HCT116 (cell line): Measurements from ENCODE around the gene HPCAL4. TPM values are rescaled to one million over a fixed set of nuclear protein-coding genes. Genes with fewer than 3 reads are reported as not detected.

Experiments
- ATAC-seq: fragments of 200-7000 bp; cut with Tn5 transposase; 2 replicates; pipeline ENCODE4 v1.9.1; 2020; ENCODE audit warnings: mild to moderate bottlenecking, moderate library complexity
- BruUV-seq: library from RNA; stranded (reverse); fragments of 400-500 nt; replicated peaks from 2 replicates; lab custom pipeline; 2021; lab: Mats Ljungman, UMichigan
- CTCF ChIA-PET: fragments of 300-600 bp; sonication (Branson Sonifier 250); formaldehyde crosslinking; loops from one replicate; lab custom pipeline; 2021; ENCODE audit warnings: antibody characterized with exemption; lab: Charles Lee
- POLR2A ChIA-PET: fragments of 300-600, 350-600 bp; sonication (Branson Sonifier 250); formaldehyde crosslinking; loops from one replicate; lab custom pipeline; 2021; ENCODE audit warnings: antibody characterized with exemption; lab: Charles Lee
- RAD21 ChIA-PET, 2 experiments: fragments of 300-600 bp; sonication (Branson Sonifier 250); formaldehyde crosslinking; loops; one replicate each; lab custom pipeline; 2023; ENCODE audit warnings: low total read pairs in 2 of 2; ENCODE audit not compliant: uncharacterized antibody in 2 of 2, unreplicated experiment in 2 of 2, low non-redundant PET in 1 of 2; lab: Charles Lee
- DNase-seq: peaks from one replicate; pipeline ENCODE4 v3.0.0-alpha.2; 2010; ENCODE audit warnings: low read depth, low spot score
- H2AFZ ChIP-seq: fragments of 200-600 bp; shearing (Covaris generic), sonication (generic); 2 replicates; pipeline ENCODE4 v1.6.1; 2017; ENCODE audit warnings: low read depth, mixed run types, mixed read lengths, antibody characterized with exemption, low read length; ENCODE audit not compliant: poor library complexity, severe bottlenecking
- H3K27ac ChIP-seq: 2 replicates; pipeline ENCODE4 v1.5.1; 2012; ENCODE audit warnings: low read depth, low read length
- H3K27me3 ChIP-seq: fragments of 200-600 bp; sonication (generic); 2 replicates; pipeline ENCODE4 v1.6.1; 2016; ENCODE audit warnings: mixed run types, low read length, mixed read lengths; ENCODE audit not compliant: insufficient read depth
- H3K36me3 ChIP-seq, 2 experiments: fragments of 200-500 bp in 1 of 2; fragments of 200-600 bp in 1 of 2; sonication (Bioruptor generic) in 1 of 2; sonication (generic) in 1 of 2; 2 replicates each; pipeline versions ENCODE4 v1.5.1 to v1.6.1; 2014 to 2016; ENCODE audit warnings: low read length in 2 of 2, inconsistent platforms in 1 of 2, mixed read lengths in 1 of 2, mixed run types in 1 of 2; ENCODE audit not compliant: insufficient read depth in 2 of 2, control insufficient read depth in 1 of 2
- H3K4me1 ChIP-seq, 2 experiments: fragments of 200-600 bp in 1 of 2; sonication (generic) in 1 of 2; 2 replicates each; pipeline versions ENCODE4 v1.5.1 to v1.6.1; 2012 to 2017; ENCODE audit warnings: low read length in 2 of 2, inconsistent platforms in 1 of 2, mild to moderate bottlenecking in 1 of 2, mixed read lengths in 1 of 2, mixed run types in 1 of 2, moderate library complexity in 1 of 2; ENCODE audit not compliant: insufficient read depth in 2 of 2, control insufficient read depth in 1 of 2
- H3K4me2 ChIP-seq: fragments of 200-600 bp; sonication (generic); 2 replicates; pipeline ENCODE4 v1.6.1; 2017; ENCODE audit warnings: mixed run types, low read length, mixed read lengths
- H3K4me3 ChIP-seq, 2 experiments: fragments of 200-600 bp in 1 of 2; sonication (generic) in 1 of 2; replicated peaks in 1 of 2; 2 replicates each; pipeline ENCODE4 v1.5.1; 2011 to 2016; ENCODE audit warnings: low read length in 2 of 2, control low read depth in 1 of 2, low read depth in 1 of 2, mild to moderate bottlenecking in 1 of 2, mixed read lengths in 1 of 2, mixed run types in 1 of 2
- H3K79me2 ChIP-seq: fragments of 200-600 bp; sonication (generic); 2 replicates; pipeline ENCODE4 v1.6.1; 2017; ENCODE audit warnings: mild to moderate bottlenecking, mixed run types, low read length, moderate library complexity, mixed read lengths; ENCODE audit not compliant: insufficient read depth
- H3K9ac ChIP-seq: fragments of 200-600 bp; sonication (generic); 2 replicates; pipeline ENCODE4 v1.6.1; 2016; ENCODE audit warnings: low read length, mixed read lengths
- H3K9me2 ChIP-seq: fragments of 200-600 bp; sonication (generic), shearing (Covaris generic); 2 replicates; pipeline ENCODE4 v1.6.1; 2017; ENCODE audit warnings: mixed run types, mild to moderate bottlenecking, moderate library complexity; ENCODE audit not compliant: insufficient read depth
- H3K9me3 ChIP-seq, 2 experiments: fragments of 200-500 bp in 1 of 2; fragments of 200-600 bp in 1 of 2; sonication (Bioruptor generic) in 1 of 2; sonication (generic) in 1 of 2; 2 replicates each; pipeline ENCODE4 v1.6.1; 2014 to 2017; ENCODE audit warnings: low read length in 2 of 2, mixed read lengths in 2 of 2, inconsistent platforms in 1 of 2, low read depth in 1 of 2, mild to moderate bottlenecking in 1 of 2, mixed run types in 1 of 2, moderate library complexity in 1 of 2; ENCODE audit not compliant: control insufficient read depth in 1 of 2, insufficient read depth in 1 of 2
- H4K20me1 ChIP-seq: fragments of 200-600 bp; sonication (generic), shearing (Covaris generic); 2 replicates; pipeline ENCODE4 v1.6.1; 2017; ENCODE audit warnings: mixed run types, mild to moderate bottlenecking, moderate library complexity; ENCODE audit not compliant: insufficient read depth
- CEBPB ChIP-seq: IDR thresholded peaks from 2 replicates; pipeline ENCODE4 v1.6.1; 2012; ENCODE audit warnings: low read depth
- EGR1 ChIP-seq: IDR thresholded peaks from 2 replicates; pipeline ENCODE4 v1.6.1; 2012; ENCODE audit warnings: low read depth
- ELF1 ChIP-seq: IDR thresholded peaks from 2 replicates; pipeline ENCODE4 v1.6.1; 2012; ENCODE audit warnings: low read depth, borderline replicate concordance
- EZH2 ChIP-seq: fragments of 200-600 bp; sonication (generic); IDR thresholded peaks from 2 replicates; pipeline ENCODE4 v1.6.1; 2017; ENCODE audit warnings: antibody characterized with exemption, mixed run types
- POLR2A ChIP-seq: IDR thresholded peaks from 2 replicates; pipeline ENCODE4 v1.7.0; 2011; ENCODE audit warnings: borderline replicate concordance; ENCODE audit not compliant: insufficient read depth, insufficient read length; ENCODE audit errors: extremely low read depth
- POLR2AphosphoS5 ChIP-seq: IDR thresholded peaks from 2 replicates; pipeline ENCODE4 v1.6.1; 2011; ENCODE audit warnings: mild to moderate bottlenecking, low read depth, low read length, moderate library complexity
- RAD21 ChIP-seq: IDR thresholded peaks from 2 replicates; pipeline ENCODE4 v1.6.1; 2012; ENCODE audit warnings: low read depth, mild to moderate bottlenecking
- SIN3A ChIP-seq: IDR thresholded peaks from 2 replicates; pipeline ENCODE4 v1.6.1; 2012; ENCODE audit warnings: low read depth
- SRF ChIP-seq: IDR thresholded peaks from 2 replicates; pipeline ENCODE4 v1.6.1; 2012; ENCODE audit warnings: low read depth
- TCF7L2 ChIP-seq: IDR thresholded peaks from 2 replicates; pipeline ENCODE4 v1.7.0; 2011; ENCODE audit warnings: borderline replicate concordance, inconsistent platforms; ENCODE audit not compliant: insufficient read depth, insufficient read length; ENCODE audit errors: extremely low read depth
- YY1 ChIP-seq: IDR thresholded peaks from 2 replicates; pipeline ENCODE4 v1.6.1; 2011; ENCODE audit warnings: low read length, low read depth, moderate library complexity, mild to moderate bottlenecking; ENCODE audit not compliant: insufficient replicate concordance; ENCODE audit errors: extremely low read depth
- ZFX ChIP-seq: fragments of 450-650 bp; IDR thresholded peaks from 2 replicates; pipeline ENCODE4 v1.6.1; 2017
- ZNF274 ChIP-seq: fragments of 200-500 bp; sonication (Bioruptor generic); IDR thresholded peaks from 2 replicates; pipeline ENCODE4 v1.6.1; 2014; ENCODE audit warnings: mild to moderate bottlenecking, low read depth, low read length, inconsistent platforms
- intact Hi-C: fragments of 100-400 bp; cut with micrococcal nuclease; formaldehyde crosslinking; loops from 2 replicates; pipeline ENCODE4 v1.10.0; 2022
- total RNA-seq: library from RNA; stranded (reverse); gene quantifications from one replicate; pipeline ENCODE4 v1.2.1, GENCODE V29; 2021; ENCODE audit not compliant: unreplicated experiment
- TF ChIP-seq, protein P1 (sequence below): IDR thresholded peaks from 2 replicates; pipeline ENCODE4 v1.6.1; 2011; ENCODE audit warnings: mild to moderate bottlenecking, low read length, moderate library complexity; ENCODE audit not compliant: insufficient replicate concordance; ENCODE audit errors: extremely low read depth
- TF ChIP-seq, protein P2 (sequence below): IDR thresholded peaks from 2 replicates; pipeline ENCODE4 v1.6.1; 2012

HPCAL4 gene
- total RNA-seq, 1 experiment from 2014 or later = 5.2 TPM

DNA sequence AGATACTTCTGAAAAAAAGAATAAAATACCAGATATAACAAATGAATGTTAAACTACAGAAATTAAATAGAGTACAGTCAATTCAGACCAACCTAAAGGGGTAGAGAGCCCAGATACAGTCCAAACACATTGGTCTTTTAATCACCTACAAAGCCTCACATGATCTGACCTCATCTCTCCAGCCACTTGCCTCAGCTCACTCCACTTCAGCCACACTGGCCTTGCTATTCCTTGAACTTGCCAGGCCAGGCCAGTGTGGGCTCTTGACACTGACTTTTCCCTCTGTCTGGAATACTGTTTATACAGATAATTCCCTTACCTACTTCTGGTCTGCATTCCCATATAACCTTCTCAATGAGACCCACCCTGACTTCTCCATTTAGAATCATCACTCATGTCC lies 30.4 kb upstream of the HPCAL4 start:
- no TSS peak for BruUV-seq
- no peak for TF ChIP-seq POLR2AphosphoS5
- TF ChIP-seq SIN3A = no peak
- no peak for TF ChIP-seq SRF
- TF ChIP-seq, protein P1, sequence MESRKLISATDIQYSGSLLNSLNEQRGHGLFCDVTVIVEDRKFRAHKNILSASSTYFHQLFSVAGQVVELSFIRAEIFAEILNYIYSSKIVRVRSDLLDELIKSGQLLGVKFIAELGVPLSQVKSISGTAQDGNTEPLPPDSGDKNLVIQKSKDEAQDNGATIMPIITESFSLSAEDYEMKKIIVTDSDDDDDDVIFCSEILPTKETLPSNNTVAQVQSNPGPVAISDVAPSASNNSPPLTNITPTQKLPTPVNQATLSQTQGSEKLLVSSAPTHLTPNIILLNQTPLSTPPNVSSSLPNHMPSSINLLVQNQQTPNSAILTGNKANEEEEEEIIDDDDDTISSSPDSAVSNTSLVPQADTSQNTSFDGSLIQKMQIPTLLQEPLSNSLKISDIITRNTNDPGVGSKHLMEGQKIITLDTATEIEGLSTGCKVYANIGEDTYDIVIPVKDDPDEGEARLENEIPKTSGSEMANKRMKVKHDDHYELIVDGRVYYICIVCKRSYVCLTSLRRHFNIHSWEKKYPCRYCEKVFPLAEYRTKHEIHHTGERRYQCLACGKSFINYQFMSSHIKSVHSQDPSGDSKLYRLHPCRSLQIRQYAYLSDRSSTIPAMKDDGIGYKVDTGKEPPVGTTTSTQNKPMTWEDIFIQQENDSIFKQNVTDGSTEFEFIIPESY = no peak
- no peak for TF ChIP-seq ELF1
- no peak for TF ChIP-seq POLR2A
- TF ChIP-seq ZFX = no peak
- no peak for TF ChIP-seq ZNF274
- no peak for TF ChIP-seq TCF7L2
- no peak for TF ChIP-seq RAD21
- no peak for TF ChIP-seq YY1
- TF ChIP-seq, protein P2, sequence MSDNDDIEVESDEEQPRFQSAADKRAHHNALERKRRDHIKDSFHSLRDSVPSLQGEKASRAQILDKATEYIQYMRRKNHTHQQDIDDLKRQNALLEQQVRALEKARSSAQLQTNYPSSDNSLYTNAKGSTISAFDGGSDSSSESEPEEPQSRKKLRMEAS = no peak
- no peak for TF ChIP-seq EGR1
- no peak for TF ChIP-seq CEBPB
- TF ChIP-seq EZH2 = no peak
- ChIA-PET RAD21 (no interaction called here), CTCF (interaction anchor here (2.2 to 3.5 kb wide), 2 partner anchors 64 to 623 kb away, joined by 9 to 12 read pairs; no protein-coding TSS in a partner anchor), POLR2A (no interaction called here)
- no peak overlapping the region for H3K27ac ChIP-seq
- no peak overlapping the region for H3K4me3 ChIP-seq
- H3K4me2 ChIP-seq = no peak overlapping the region
- H3K36me3 ChIP-seq = no peaks in the 10 kb centered on the region
- no peaks in the 10 kb centered on the region for H3K9me2 ChIP-seq
- peaks cover 0 to 3% of the 10 kb centered on the region in 2 experiments; a peak in 1 of 4 replicates for H3K4me1 ChIP-seq
- DNase-seq = no peak
- no peak overlapping the region for H2AFZ ChIP-seq
- H3K9ac ChIP-seq = no peak overlapping the region
- ATAC-seq = no peak
- H3K9me3 ChIP-seq = no peaks in the 10 kb centered on the region
- intact Hi-C loops = loop anchor here (5.0 kb wide), 3 partner anchors 64 to 619 kb away; no protein-coding TSS in a partner anchor
- no peaks in the 10 kb centered on the region for H4K20me1 ChIP-seq
- peaks cover 5% of the 10 kb centered on the region for H3K27me3 ChIP-seq
- H3K79me2 ChIP-seq = no peaks in the 10 kb centered on the region
